ENCODE measurements around the gene NPRL2.

The NPRL2 gene

DNA sequence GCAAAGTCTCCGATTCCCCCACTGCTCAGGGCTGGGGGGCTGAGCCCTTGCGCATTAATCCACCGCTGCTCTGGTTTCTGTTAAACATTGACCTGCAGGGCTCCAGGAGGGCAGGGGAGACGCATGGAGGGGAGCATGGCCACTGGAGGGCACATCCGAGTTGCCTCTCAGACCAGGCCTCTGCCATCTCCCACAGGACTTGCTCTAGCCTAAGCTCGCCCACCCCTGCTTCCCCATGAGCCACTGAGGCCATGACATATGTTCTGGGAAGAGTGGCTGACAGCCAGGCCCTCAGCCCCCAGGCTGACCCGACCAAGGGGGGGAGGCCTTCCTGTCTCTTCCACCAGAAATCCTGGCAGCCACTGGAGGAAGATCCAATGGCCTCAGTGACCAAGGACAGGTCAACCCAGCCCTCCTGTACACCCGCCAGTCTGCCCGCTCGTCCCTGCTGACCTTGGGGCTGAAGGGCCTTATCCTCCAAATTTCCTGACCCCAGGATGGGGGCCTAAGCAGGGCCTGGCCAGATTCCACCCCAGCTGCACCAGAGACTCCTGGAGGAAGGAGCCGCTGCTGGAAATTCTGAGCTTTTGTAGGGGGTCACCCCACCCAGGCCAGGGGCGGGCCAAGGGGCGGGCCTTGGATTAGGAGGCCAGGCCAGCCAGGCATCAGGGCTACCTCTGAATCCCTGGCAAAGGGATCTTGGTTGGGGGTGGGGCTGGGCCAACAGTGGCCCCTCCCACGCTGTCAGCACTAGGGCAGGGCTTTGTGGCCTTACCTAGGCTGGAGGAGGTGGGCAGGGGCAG, 47.4 kb downstream of the NPRL2 start, which contains the start of gene HYAL1:
Gene HYAL1 (minus strand): TSS at position 562 of the 803 bp plus-strand sequence. CDS start 618 bp downstream, outside the sequence.
- TF ChIP-seq TAF1 (IDR thresholded peaks at IDR 0.05; ENCODE audit: borderline replicate concordance, insufficient read depth, low read length) (no peak), SIN3A (IDR thresholded peaks at IDR 0.05; ENCODE audit: borderline replicate concordance, insufficient read depth, low read length) (no peak), FOXP2 (optimal IDR thresholded peaks at IDR 0.05; ENCODE audit: borderline replicate concordance, extremely low read depth, extremely low read length, insufficient read depth) (no peak), POLR2AphosphoS5 (IDR thresholded peaks at IDR 0.05; ENCODE audit: low read depth, low read length) (peak; percentile 40; the same call in 1 of the 2 replicates)
- TF ChIP-seq, protein P1, sequence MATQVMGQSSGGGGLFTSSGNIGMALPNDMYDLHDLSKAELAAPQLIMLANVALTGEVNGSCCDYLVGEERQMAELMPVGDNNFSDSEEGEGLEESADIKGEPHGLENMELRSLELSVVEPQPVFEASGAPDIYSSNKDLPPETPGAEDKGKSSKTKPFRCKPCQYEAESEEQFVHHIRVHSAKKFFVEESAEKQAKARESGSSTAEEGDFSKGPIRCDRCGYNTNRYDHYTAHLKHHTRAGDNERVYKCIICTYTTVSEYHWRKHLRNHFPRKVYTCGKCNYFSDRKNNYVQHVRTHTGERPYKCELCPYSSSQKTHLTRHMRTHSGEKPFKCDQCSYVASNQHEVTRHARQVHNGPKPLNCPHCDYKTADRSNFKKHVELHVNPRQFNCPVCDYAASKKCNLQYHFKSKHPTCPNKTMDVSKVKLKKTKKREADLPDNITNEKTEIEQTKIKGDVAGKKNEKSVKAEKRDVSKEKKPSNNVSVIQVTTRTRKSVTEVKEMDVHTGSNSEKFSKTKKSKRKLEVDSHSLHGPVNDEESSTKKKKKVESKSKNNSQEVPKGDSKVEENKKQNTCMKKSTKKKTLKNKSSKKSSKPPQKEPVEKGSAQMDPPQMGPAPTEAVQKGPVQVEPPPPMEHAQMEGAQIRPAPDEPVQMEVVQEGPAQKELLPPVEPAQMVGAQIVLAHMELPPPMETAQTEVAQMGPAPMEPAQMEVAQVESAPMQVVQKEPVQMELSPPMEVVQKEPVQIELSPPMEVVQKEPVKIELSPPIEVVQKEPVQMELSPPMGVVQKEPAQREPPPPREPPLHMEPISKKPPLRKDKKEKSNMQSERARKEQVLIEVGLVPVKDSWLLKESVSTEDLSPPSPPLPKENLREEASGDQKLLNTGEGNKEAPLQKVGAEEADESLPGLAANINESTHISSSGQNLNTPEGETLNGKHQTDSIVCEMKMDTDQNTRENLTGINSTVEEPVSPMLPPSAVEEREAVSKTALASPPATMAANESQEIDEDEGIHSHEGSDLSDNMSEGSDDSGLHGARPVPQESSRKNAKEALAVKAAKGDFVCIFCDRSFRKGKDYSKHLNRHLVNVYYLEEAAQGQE (IDR thresholded peaks at IDR 0.05; ENCODE audit: insufficient read depth in 1 of 2, low read depth in 2 of 2, low read length in 2 of 2): no peak

DNA sequence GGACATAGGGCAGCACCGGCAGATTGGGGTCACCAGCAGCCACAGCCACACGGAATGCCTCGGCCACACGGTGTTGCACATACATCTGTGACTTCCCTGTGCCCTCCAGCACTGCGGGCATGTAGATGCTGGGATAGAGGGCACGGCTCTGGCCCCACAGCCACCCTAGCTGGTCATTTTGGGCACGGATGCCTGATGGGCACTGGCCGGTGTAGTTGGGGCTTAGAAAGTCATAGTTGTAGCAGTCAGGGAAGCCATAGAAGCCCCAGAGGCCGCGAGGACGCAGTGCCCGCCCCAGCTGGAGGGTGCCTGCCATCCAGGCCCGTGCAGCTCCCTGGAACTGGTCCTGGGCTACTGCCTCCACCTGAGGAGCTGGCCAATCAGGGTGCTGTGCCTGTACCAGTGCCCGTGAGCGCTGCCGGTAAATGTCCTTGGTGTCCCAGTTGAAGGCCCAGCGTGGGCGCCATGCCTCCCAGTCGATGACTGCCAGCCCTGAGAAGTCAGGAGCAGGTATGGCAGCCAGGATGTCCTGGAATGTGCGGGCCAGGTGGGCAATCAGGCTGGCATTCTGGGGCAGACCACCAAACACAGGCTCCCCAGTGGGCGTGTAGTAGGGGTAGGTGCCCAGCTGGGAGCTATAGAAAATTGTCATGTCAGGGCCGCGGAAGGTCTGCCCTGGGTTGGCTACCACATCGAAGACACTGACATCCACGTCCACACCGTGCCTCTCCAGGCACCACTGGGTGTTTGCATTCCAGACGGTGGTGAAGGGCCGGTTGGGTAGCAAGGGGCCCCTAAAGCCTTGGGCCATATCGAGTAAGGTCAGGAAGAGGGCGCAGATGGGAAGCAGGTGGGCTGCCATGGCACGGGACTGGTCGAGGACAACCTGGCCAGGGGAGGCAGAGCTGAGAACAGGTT, 48.2 kb downstream of the NPRL2 start:
- TF ChIP-seq POLR2AphosphoS5 (IDR thresholded peaks at IDR 0.05; ENCODE audit: low read depth, low read length): no peak
- TF ChIP-seq SIN3A (IDR thresholded peaks at IDR 0.05; ENCODE audit: borderline replicate concordance, insufficient read depth, low read length): no peak

DNA sequence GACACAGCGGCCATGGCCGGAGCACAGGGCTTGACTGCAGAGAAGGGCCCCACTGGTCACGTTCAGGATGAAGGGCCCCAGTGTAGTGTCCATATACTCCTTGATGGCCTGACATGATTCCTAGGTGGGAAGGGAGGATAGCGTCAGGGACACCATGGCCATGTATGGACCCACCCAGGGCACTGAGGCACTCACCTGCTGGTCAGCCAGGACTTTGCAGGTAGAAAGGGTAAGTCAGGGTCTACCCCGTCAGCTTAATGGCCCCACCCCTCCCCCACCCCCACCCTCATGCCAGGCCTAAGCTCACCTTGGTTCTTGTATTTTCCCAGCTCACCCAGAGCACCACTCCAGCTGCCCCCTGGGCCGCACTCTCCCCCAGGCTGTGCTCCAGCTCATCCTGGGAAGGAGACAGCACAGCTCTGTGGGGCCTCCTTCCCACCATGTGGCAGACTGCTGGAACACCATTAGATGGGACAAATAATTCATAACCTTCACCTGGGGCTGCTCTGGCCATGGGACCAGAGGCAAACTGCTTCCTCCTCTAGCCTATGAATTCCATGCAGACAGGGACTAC, 49.8 kb downstream of the NPRL2 start:
- TF ChIP-seq POLR2AphosphoS5 (IDR thresholded peaks at IDR 0.05; ENCODE audit: low read depth, low read length) (no peak), TAF1 (IDR thresholded peaks at IDR 0.05; ENCODE audit: borderline replicate concordance, insufficient read depth, low read length) (no peak), FOXP2 (optimal IDR thresholded peaks at IDR 0.05; ENCODE audit: borderline replicate concordance, extremely low read depth, extremely low read length, insufficient read depth) (no peak), SIN3A (IDR thresholded peaks at IDR 0.05; ENCODE audit: borderline replicate concordance, insufficient read depth, low read length) (no peak)
- TF ChIP-seq, protein P1 (IDR thresholded peaks at IDR 0.05; ENCODE audit: insufficient read depth in 1 of 2, low read depth in 2 of 2, low read length in 2 of 2): no peak

DNA sequence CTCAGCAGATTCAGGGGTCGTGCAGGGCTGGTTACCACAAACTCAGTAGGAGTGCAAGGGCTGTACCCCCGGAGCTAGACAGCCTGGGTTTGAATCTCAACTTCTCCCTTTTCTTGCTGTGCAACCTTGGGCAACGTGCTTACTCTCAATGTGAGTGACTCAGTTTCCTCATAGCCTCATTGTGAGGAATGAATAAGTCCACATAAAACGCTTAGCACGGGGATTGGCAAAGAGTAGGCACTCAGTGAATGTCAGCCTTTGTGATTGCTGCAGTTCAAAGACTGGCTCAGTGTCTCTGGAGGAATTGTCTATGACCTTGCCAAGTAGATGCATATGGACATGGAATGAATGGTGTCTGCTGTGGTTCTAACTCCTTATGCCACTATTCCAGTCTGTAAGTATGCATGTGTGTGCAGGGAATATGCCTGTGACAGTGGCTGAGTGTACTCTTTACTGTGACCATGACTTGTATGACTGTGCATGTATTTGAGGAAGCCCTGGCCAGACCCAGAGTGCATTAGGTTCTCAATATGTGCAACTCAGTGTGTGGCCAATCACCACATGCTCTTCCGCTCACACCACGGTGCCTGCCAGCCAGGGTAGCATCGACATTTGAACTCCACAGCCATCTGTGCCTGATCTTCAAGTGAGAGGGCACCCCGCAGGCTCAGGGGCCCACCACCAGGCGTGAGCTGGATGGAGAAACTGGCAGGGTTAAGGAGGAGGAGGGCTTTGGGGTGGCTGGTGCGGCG, 50.5 kb downstream of the NPRL2 start:
- TF ChIP-seq POLR2AphosphoS5 (IDR thresholded peaks at IDR 0.05; ENCODE audit: low read depth, low read length): no peak
- TF ChIP-seq TAF1 (IDR thresholded peaks at IDR 0.05; ENCODE audit: borderline replicate concordance, insufficient read depth, low read length): peak; percentile 35; the same call in 1 of the 2 replicates

DNA sequence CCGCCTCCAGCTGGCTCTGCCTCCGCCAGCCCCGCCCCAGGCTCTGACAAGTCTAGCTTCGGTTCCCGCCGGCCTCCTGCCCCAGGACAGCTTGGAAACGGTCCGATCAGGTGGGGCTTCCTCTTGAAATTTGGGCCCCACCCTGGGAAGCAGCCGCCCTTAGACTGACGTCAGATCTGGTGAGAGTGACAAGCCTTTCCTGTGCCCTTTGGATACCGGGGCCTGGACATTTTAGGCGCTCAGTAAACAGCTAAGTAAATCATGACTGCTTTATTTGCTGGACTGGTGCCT, 51.0 kb downstream of the NPRL2 start:
- TF ChIP-seq SIN3A (IDR thresholded peaks at IDR 0.05; ENCODE audit: borderline replicate concordance, insufficient read depth, low read length): no peak

DNA sequence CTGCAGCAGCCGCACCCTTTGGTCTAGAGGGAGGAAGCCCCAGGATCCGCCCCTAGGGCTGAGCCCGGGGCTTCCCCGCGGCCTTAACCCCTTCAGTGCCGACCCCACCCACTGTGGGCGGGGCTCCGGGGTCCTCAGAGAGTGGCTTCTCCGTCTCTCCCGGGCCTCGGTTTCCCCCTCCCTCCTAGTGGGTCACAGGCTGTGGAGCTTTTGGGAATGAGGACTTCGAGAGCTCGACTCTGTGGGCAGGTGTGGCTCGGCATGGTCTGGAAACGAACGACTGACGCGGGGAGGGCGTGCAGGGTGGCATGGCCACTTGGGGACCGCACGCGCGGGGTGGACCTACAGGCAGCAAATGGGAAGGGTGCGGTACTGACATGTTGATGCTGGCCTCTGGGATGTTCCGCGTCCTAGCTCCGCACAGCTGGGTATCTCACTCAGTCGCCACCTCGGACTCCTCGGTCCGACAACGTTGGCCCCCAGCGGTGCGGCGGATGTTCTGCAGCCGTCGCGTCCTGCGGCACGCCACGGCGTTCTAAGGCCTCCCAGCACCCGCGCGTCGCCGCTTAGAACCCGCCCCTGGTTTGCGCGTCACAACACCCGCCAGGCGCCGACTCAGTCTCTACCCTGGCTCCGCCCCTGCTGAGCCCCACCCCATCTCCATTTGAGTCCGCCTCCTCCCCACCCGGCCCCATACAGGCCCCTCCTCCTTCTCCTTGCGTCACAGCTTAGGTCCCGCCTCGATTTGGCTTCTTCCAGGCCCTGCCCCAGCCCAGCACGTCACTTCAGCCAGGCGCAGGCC, 51.5 kb downstream of the NPRL2 start, which contains the start of the genes HYAL3 and NAA80:
Gene HYAL3 (minus strand): TSS at position 570 of the 802 bp plus-strand sequence. CDS start 3,803 bp downstream, outside the sequence.
Gene NAA80 (minus strand): TSS at position 570 of the 802 bp plus-strand sequence. CDS start 1,942 bp downstream, outside the sequence.
- TF ChIP-seq SIN3A (IDR thresholded peaks at IDR 0.05; ENCODE audit: borderline replicate concordance, insufficient read depth, low read length): no peak
- TF ChIP-seq, protein P1 (IDR thresholded peaks at IDR 0.05; ENCODE audit: insufficient read depth in 1 of 2, low read depth in 2 of 2, low read length in 2 of 2): no peak; a peak in 1 of 4 replicates
- no peak for TF ChIP-seq FOXP2 (optimal IDR thresholded peaks at IDR 0.05; ENCODE audit: borderline replicate concordance, extremely low read depth, extremely low read length, insufficient read depth)
- peak; percentile 66; the same call in 1 of the 2 replicates for TF ChIP-seq TAF1 (IDR thresholded peaks at IDR 0.05; ENCODE audit: borderline replicate concordance, insufficient read depth, low read length)
- TF ChIP-seq POLR2AphosphoS5 (IDR thresholded peaks at IDR 0.05; ENCODE audit: low read depth, low read length): peak; percentile 60

Measured in PFSK-1 (cell line).